ENCODE data around the gene HAUS2. TPM values are rescaled to one million over a fixed set of nuclear protein-coding genes. Genes with fewer than 3 reads are reported as not detected.
A peak's percentile ranks its signal among the peaks of the same experiment; 100 is the strongest.

The HAUS2 gene
- total RNA-seq, 4 donors from 2014 or later = 6.6 to 28.5 (median 16.7) TPM

GRCh38 chr15:42575188-42576039 is 26.8 kb downstream of the HAUS2 start, which contains the start of gene STARD9:
TSS of gene STARD9 (plus strand) at chr15:42575606. CDS start at chr15:42575716, 110 bp downstream.
- Histone ChIP-seq H3K9me3 (no peaks in the 10 kb centered on the region), H3K27me3 (peaks cover 0 to 29% (median 0%) of the 10 kb centered on the region in 4 donors), H3K36me3 (no peaks in the 10 kb centered on the region), H3K4me1 (peaks cover 0 to 54% (median 8%) of the 10 kb centered on the region in 3 donors), H3K27ac (peak within 1 kb of the TSS; percentile 75 to 95 (median 94)), H3K4me3 (peak within 1 kb of the TSS; percentile 38 to 84 (median 78))
- 0% methylated on average over 19 of the region's 95 CpGs; no CpG with 5 or more reads in 1 of the 2 donors for WGBS, 2 donors
- peak in 3 of 4 donors; percentile 40 to 65 (median 63) for TF ChIP-seq POLR2A (IDR thresholded peaks at IDR 0.05)
- TF ChIP-seq CTCF (IDR thresholded peaks at IDR 0.05) = no peak
- DNase-seq = peak; percentile 83
- intact Hi-C loops (cut with DNase I) = no loop called here

GRCh38 chr15:42576040-42576594 is 27.5 kb downstream of the HAUS2 start:
- H3K27ac ChIP-seq = peak overlapping the region; percentile 75 to 95 (median 94)
- TF ChIP-seq POLR2A (IDR thresholded peaks at IDR 0.05) = no peak
- no peak for TF ChIP-seq CTCF (IDR thresholded peaks at IDR 0.05)
- no peaks in the 10 kb centered on the region for H3K36me3 ChIP-seq
- no peak for DNase-seq
- intact Hi-C loops (cut with DNase I) = no loop called here
- H3K4me1 ChIP-seq = peaks cover 4 to 61% (median 12%) of the 10 kb centered on the region in 3 donors
- no peaks in the 10 kb centered on the region for H3K9me3 ChIP-seq
- WGBS, 2 donors = 5 to 17% methylated on average over 10 to 13 of the region's 16 CpGs
- H3K27me3 ChIP-seq = peaks cover 0 to 29% (median 0%) of the 10 kb centered on the region in 4 donors
- peak overlapping the region; percentile 38 to 84 (median 78) for H3K4me3 ChIP-seq

- H3K27me3 ChIP-seq = peaks cover 0 to 29% (median 0%) of the 10 kb centered on the region in 4 donors
- DNase-seq = no peak
- peak overlapping the region in 3 of 4 donors; percentile 93 to 95 (median 94) for H3K27ac ChIP-seq
- H3K4me1 ChIP-seq = peaks cover 5 to 68% (median 14%) of the 10 kb centered on the region in 3 donors
- peak overlapping the region in 3 of 4 donors; percentile 77 to 84 (median 80) for H3K4me3 ChIP-seq
- WGBS, 2 donors = 77 to 81% methylated on average over 1 of the region's 1 CpG
- no peaks in the 10 kb centered on the region for H3K36me3 ChIP-seq
- intact Hi-C loops (cut with DNase I) = no loop called here
- H3K9me3 ChIP-seq = no peaks in the 10 kb centered on the region
- no peak for TF ChIP-seq CTCF (IDR thresholded peaks at IDR 0.05)
- no peak for TF ChIP-seq POLR2A (IDR thresholded peaks at IDR 0.05)
These were observed 28.1 kb downstream of the HAUS2 start for GRCh38 chr15:42576776-42577175.

- no peak for TF ChIP-seq CTCF (IDR thresholded peaks at IDR 0.05)
- TF ChIP-seq POLR2A (IDR thresholded peaks at IDR 0.05) = no peak
- Histone ChIP-seq H3K9me3 (no peaks in the 10 kb centered on the region), H3K27me3 (peaks cover 0 to 29% (median 0%) of the 10 kb centered on the region in 4 donors), H3K27ac (peak overlapping the region in 3 of 4 donors; percentile 41 to 71 (median 50)), H3K4me1 (peaks cover 5 to 76% (median 17%) of the 10 kb centered on the region in 3 donors), H3K4me3 (peak overlapping the region in 1 of 4 donors; percentile 35), H3K36me3 (no peaks in the 10 kb centered on the region)
- intact Hi-C loops (cut with DNase I) = no loop called here
- DNase-seq = no peak
- WGBS, 2 donors = 29 to 55% methylated on average over 1 of the region's 1 CpG
These were observed 28.9 kb downstream of the HAUS2 start for GRCh38 chr15:42577514-42578031.

Measured in esophagus squamous epithelium (tissue), 5 donors.